ENCODE results near the gene KAT6B. TPM values are rescaled to one million over a fixed set of nuclear protein-coding genes. Genes with fewer than 3 reads are reported as not detected.
A peak's percentile ranks its signal among the peaks of the same experiment; 100 is the strongest.

The KAT6B gene
- total and polyA plus RNA-seq, 2 experiments from 2014 or later, result 7.7 to 12.4 TPM

- Histone ChIP-seq H3K9ac (no peak overlapping the region), H3K27ac (no peak overlapping the region), H3K27me3 (replicated peaks; ENCODE audit: insufficient read depth) (no peaks in the 10 kb centered on the region), H3K4me2 (ENCODE audit: unreplicated experiment) (no peak overlapping the region), H3K79me2 (ENCODE audit: insufficient read depth) (peaks cover 96% of the 10 kb centered on the region), H3F3A (ENCODE audit: insufficient read depth) (peaks cover 7% of the 10 kb centered on the region; the same call in 1 of the 2 replicates), H3K36me3 (ENCODE audit: low read depth) (no peaks in the 10 kb centered on the region), H3K4me1 (ENCODE audit: insufficient read depth) (peaks cover 11% of the 10 kb centered on the region), H3K4me3 (no peak overlapping the region), H4K20me1 (ENCODE audit: insufficient read depth) (peaks cover 6% of the 10 kb centered on the region; the same call in 1 of the 2 replicates), H3K9me3 (ENCODE audit: low read depth) (no peaks in the 10 kb centered on the region), H3K9me2 (ENCODE audit: insufficient read depth) (no peaks in the 10 kb centered on the region), H2AFZ (no peak overlapping the region)
- TF ChIP-seq EZH2 (IDR thresholded peaks at IDR 0.05; ENCODE audit: insufficient read depth, poor library complexity, severe bottlenecking) (no peak), EZH2phosphoT487 (IDR thresholded peaks at IDR 0.05; ENCODE audit: insufficient read depth, low read depth) (no peak)
- in situ Hi-C loops (cut with MboI), result no loop called here
- no peak for DNase-seq
Observed at GRCh38 chr10:74877898-74878297, 51.5 kb downstream of the KAT6B start.

GRCh38 chr10:74880041-74880440 is 53.6 kb downstream of the KAT6B start:
- Histone ChIP-seq H2AFZ (no peak overlapping the region), H3K9me2 (ENCODE audit: insufficient read depth) (no peaks in the 10 kb centered on the region), H3K4me3 (no peak overlapping the region), H3K9ac (no peak overlapping the region), H3K27me3 (replicated peaks; ENCODE audit: insufficient read depth) (no peaks in the 10 kb centered on the region), H3K27ac (no peak overlapping the region), H3K36me3 (ENCODE audit: low read depth) (no peaks in the 10 kb centered on the region), H3K4me1 (ENCODE audit: insufficient read depth) (peaks cover 14% of the 10 kb centered on the region), H3F3A (ENCODE audit: insufficient read depth) (peaks cover 7% of the 10 kb centered on the region; the same call in 1 of the 2 replicates), H3K9me3 (ENCODE audit: low read depth) (no peaks in the 10 kb centered on the region), H4K20me1 (ENCODE audit: insufficient read depth) (peaks cover 6% of the 10 kb centered on the region; the same call in 1 of the 2 replicates), H3K79me2 (ENCODE audit: insufficient read depth) (peaks cover 96% of the 10 kb centered on the region), H3K4me2 (ENCODE audit: unreplicated experiment) (no peak overlapping the region)
- no peak for DNase-seq
- TF ChIP-seq EZH2phosphoT487 (IDR thresholded peaks at IDR 0.05; ENCODE audit: insufficient read depth, low read depth) (no peak), EZH2 (IDR thresholded peaks at IDR 0.05; ENCODE audit: insufficient read depth, poor library complexity, severe bottlenecking) (no peak)
- WGBS, 2 experiments (ENCODE audit: low coverage in 1 of 2, low lambda C conversion rate in 2 of 2, missing lambda C conversion rate in 2 of 2), result 91 to 98% methylated on average over 3 of the region's 3 CpGs
- in situ Hi-C loops (cut with MboI), result no loop called here

GRCh38 chr10:74881253-74881884 is 55.0 kb downstream of the KAT6B start:
- no peak overlapping the region for H2AFZ ChIP-seq
- H3K4me3 ChIP-seq, result no peak overlapping the region
- H3K4me1 ChIP-seq (ENCODE audit: insufficient read depth), result peaks cover 14% of the 10 kb centered on the region
- no peak overlapping the region for H3K4me2 ChIP-seq (ENCODE audit: unreplicated experiment)
- peaks cover 7% of the 10 kb centered on the region; the same call in 1 of the 2 replicates for H3F3A ChIP-seq (ENCODE audit: insufficient read depth)
- H3K9ac ChIP-seq, result no peak overlapping the region
- peaks cover 6% of the 10 kb centered on the region; the same call in 1 of the 2 replicates for H4K20me1 ChIP-seq (ENCODE audit: insufficient read depth)
- no peak for TF ChIP-seq EZH2 (IDR thresholded peaks at IDR 0.05; ENCODE audit: insufficient read depth, poor library complexity, severe bottlenecking)
- WGBS, 2 experiments (ENCODE audit: low coverage in 1 of 2, low lambda C conversion rate in 2 of 2, missing lambda C conversion rate in 2 of 2), result 96 to 99% methylated on average over 7 of the region's 7 CpGs
- H3K79me2 ChIP-seq (ENCODE audit: insufficient read depth), result peaks cover 96% of the 10 kb centered on the region
- no peaks in the 10 kb centered on the region for H3K36me3 ChIP-seq (ENCODE audit: low read depth)
- in situ Hi-C loops (cut with MboI), result no loop called here
- H3K27ac ChIP-seq, result no peak overlapping the region
- H3K9me2 ChIP-seq (ENCODE audit: insufficient read depth), result no peaks in the 10 kb centered on the region
- DNase-seq, result no peak
- no peaks in the 10 kb centered on the region for H3K9me3 ChIP-seq (ENCODE audit: low read depth)
- no peaks in the 10 kb centered on the region for H3K27me3 ChIP-seq (replicated peaks; ENCODE audit: insufficient read depth)

- Histone ChIP-seq H3K9ac (no peak overlapping the region), H2AFZ (no peak overlapping the region), H4K20me1 (ENCODE audit: insufficient read depth) (peaks cover 6% of the 10 kb centered on the region; the same call in 1 of the 2 replicates), H3K9me2 (ENCODE audit: insufficient read depth) (no peaks in the 10 kb centered on the region), H3K79me2 (ENCODE audit: insufficient read depth) (peaks cover 96% of the 10 kb centered on the region), H3K36me3 (ENCODE audit: low read depth) (no peaks in the 10 kb centered on the region), H3F3A (ENCODE audit: insufficient read depth) (peaks cover 7% of the 10 kb centered on the region; the same call in 1 of the 2 replicates), H3K4me2 (ENCODE audit: unreplicated experiment) (peak overlapping the region; percentile 28), H3K9me3 (ENCODE audit: low read depth) (no peaks in the 10 kb centered on the region), H3K4me3 (no peak overlapping the region), H3K27ac (no peak overlapping the region), H3K27me3 (replicated peaks; ENCODE audit: insufficient read depth) (no peaks in the 10 kb centered on the region), H3K4me1 (ENCODE audit: insufficient read depth) (peaks cover 14% of the 10 kb centered on the region)
- peak; percentile 28 for DNase-seq
- in situ Hi-C loops (cut with MboI), result no loop called here
- 9 to 10% methylated on average over 1 of the region's 1 CpG for WGBS, 2 experiments (ENCODE audit: low coverage in 1 of 2, low lambda C conversion rate in 2 of 2, missing lambda C conversion rate in 2 of 2)
- TF ChIP-seq EZH2 (IDR thresholded peaks at IDR 0.05; ENCODE audit: insufficient read depth, poor library complexity, severe bottlenecking), result no peak
Observed at GRCh38 chr10:74882427-74882826, 56.0 kb downstream of the KAT6B start.
